Skeletal muscle cell (primary cell): Measurements from ENCODE around the gene CUX1.
"Not testable (repeated sequence)": the region's sequence is repeated elsewhere in the genome, so short reads cannot be mapped to it uniquely, and the experiment has no call there.

Experiments used
- DNase-seq: peaks from one replicate; pipeline ENCODE4 v3.0.0-alpha.2; 2010; ENCODE audit warnings: low read depth
- H3K4me3 ChIP-seq: 2 replicates; pipeline ENCODE4 v1.5.1; 2011; ENCODE audit warnings: low read depth, mild to moderate bottlenecking, control low read depth, low read length, moderate library complexity

CUX1 gene

GRCh38 chr7:101985057-101985902 lies 167.9 kb downstream of the CUX1 start:
- DNase-seq, result no peak
- no peak overlapping the region for H3K4me3 ChIP-seq

GRCh38 chr7:101985903-101986734 lies 168.7 kb downstream of the CUX1 start:
- no peak overlapping the region for H3K4me3 ChIP-seq
- no peak for DNase-seq

GRCh38 chr7:101987494-101987893 lies 170.1 kb downstream of the CUX1 start:
- no peak overlapping the region for H3K4me3 ChIP-seq
- DNase-seq, result no peak

GRCh38 chr7:101988060-101988459 lies 170.6 kb downstream of the CUX1 start:
- not testable (repeated sequence) for DNase-seq, H3K4me3 ChIP-seq

- H3K4me3 ChIP-seq, result no peak overlapping the region
- DNase-seq, result no peak
These were observed 171.1 kb downstream of the CUX1 start for GRCh38 chr7:101988513-101988912.

- no peak for DNase-seq
These were observed 171.7 kb downstream of the CUX1 start for GRCh38 chr7:101989101-101989500.

GRCh38 chr7:101990811-101991418 lies 173.5 kb downstream of the CUX1 start:
- H3K4me3 ChIP-seq, result no peak overlapping the region
- no peak for DNase-seq

More at GRCh38 chr7:101989101-101989500, 171.7 kb downstream of the CUX1 start:
- H3K4me3 ChIP-seq, result no peak overlapping the region

GRCh38 chr7:101991860-101992259 lies 174.4 kb downstream of the CUX1 start:
- no peak for DNase-seq
- no peak overlapping the region for H3K4me3 ChIP-seq

GRCh38 chr7:101993311-101993710 lies 175.9 kb downstream of the CUX1 start:
- H3K4me3 ChIP-seq, result no peak overlapping the region
- DNase-seq, result no peak

GRCh38 chr7:101995121-101995520 lies 177.7 kb downstream of the CUX1 start:
- no peak overlapping the region for H3K4me3 ChIP-seq

GRCh38 chr7:101996131-101996691 lies 178.8 kb downstream of the CUX1 start:
- H3K4me3 ChIP-seq, result no peak overlapping the region

More at GRCh38 chr7:101995121-101995520, 177.7 kb downstream of the CUX1 start:
- DNase-seq, result no peak

GRCh38 chr7:101996876-101997275 lies 179.4 kb downstream of the CUX1 start:
- H3K4me3 ChIP-seq, result no peak overlapping the region
- no peak for DNase-seq

More at GRCh38 chr7:101996131-101996691, 178.8 kb downstream of the CUX1 start:
- no peak for DNase-seq

- H3K4me3 ChIP-seq, result no peak overlapping the region
- no peak for DNase-seq
These were observed 180.8 kb downstream of the CUX1 start for GRCh38 chr7:101998029-101998905.

- DNase-seq, result no peak
- H3K4me3 ChIP-seq, result no peak overlapping the region
These were observed 181.4 kb downstream of the CUX1 start for GRCh38 chr7:101998906-101999240.

- H3K4me3 ChIP-seq, result no peak overlapping the region
- no peak for DNase-seq
These were observed 182.0 kb downstream of the CUX1 start for GRCh38 chr7:101999393-101999792.

- no peak for DNase-seq
- no peak overlapping the region for H3K4me3 ChIP-seq
These were observed 182.7 kb downstream of the CUX1 start for GRCh38 chr7:102000123-102000522.

GRCh38 chr7:102004229-102004628 lies 186.8 kb downstream of the CUX1 start:
- H3K4me3 ChIP-seq, result no peak overlapping the region
- DNase-seq, result no peak

- H3K4me3 ChIP-seq, result no peak overlapping the region
- DNase-seq, result no peak
These were observed 187.4 kb downstream of the CUX1 start for GRCh38 chr7:102004848-102005247.

- no peak for DNase-seq
These were observed 188.6 kb downstream of the CUX1 start for GRCh38 chr7:102005933-102006480.

More at GRCh38 chr7:102005933-102006480, 188.6 kb downstream of the CUX1 start:
- H3K4me3 ChIP-seq, result no peak overlapping the region
